BJ (cell line): ENCODE data around the gene CCDC32. TPM values are rescaled to one million over a fixed set of nuclear protein-coding genes. Genes with fewer than 3 reads are reported as not detected.

ENCODE experiments used
- CTCF ChIA-PET: fragments of 350-600 bp; formaldehyde crosslinking; extraction: SDS; loops from one replicate; lab custom pipeline; 2021; ENCODE audit warnings: antibody characterized with exemption, inconsistent platforms; lab: Yijun Ruan, JAX
- POLR2A ChIA-PET: fragments of 300-600 bp; sonication (Branson Sonifier 250); formaldehyde crosslinking; extraction: SDS; loops from one replicate; lab custom pipeline; 2021; ENCODE audit warnings: antibody characterized with exemption; lab: Charles Lee
- DNase-seq: peaks from one replicate; pipeline ENCODE4 v3.0.0-alpha.2; 2011; ENCODE audit warnings: low read depth
- H3K27me3 ChIP-seq: 2 replicates; pipeline ENCODE4 v1.6.0; 2011; ENCODE audit warnings: low read length; ENCODE audit not compliant: control insufficient read depth, insufficient read depth
- H3K36me3 ChIP-seq: 2 replicates; pipeline ENCODE4 v1.5.1; 2011; ENCODE audit warnings: low read length; ENCODE audit not compliant: control insufficient read depth, insufficient read depth
- H3K4me3 ChIP-seq: 2 replicates; pipeline ENCODE4 v1.5.1; 2011; ENCODE audit warnings: low read depth, mild to moderate bottlenecking, control low read depth, low read length
- CTCF ChIP-seq: IDR thresholded peaks from 2 replicates; pipeline ENCODE4 v1.5.1; 2011; ENCODE audit warnings: low read depth, mild to moderate bottlenecking, control low read depth, inconsistent platforms, low read length, moderate library complexity; ENCODE audit not compliant: insufficient read depth
- polyA plus RNA-seq: library from polyadenylated mRNA; depleted of rRNA; stranded (reverse); fragments of >200 nt; gene quantifications from 2 replicates; pipeline ENCODE4 v1.2.3, GENCODE V29; 2011

Gene CCDC32
- polyA plus RNA-seq, 1 experiment, result 14.1 TPM

GRCh38 chr15:40598126-40598525 lies 33.3 kb upstream of the CCDC32 start:
- CTCF ChIA-PET, result no interaction called here
- Histone ChIP-seq H3K4me3 (no peak overlapping the region), H3K36me3 (no peaks in the 10 kb centered on the region), H3K27me3 (no peaks in the 10 kb centered on the region)
- TF ChIP-seq CTCF, result no peak
- POLR2A ChIA-PET, result no interaction called here
- DNase-seq, result no peak

GRCh38 chr15:40597024-40597423 lies 32.2 kb upstream of the CCDC32 start:
- POLR2A ChIA-PET, result no interaction called here
- H3K27me3 ChIP-seq, result no peaks in the 10 kb centered on the region
- no peak for TF ChIP-seq CTCF
- H3K36me3 ChIP-seq, result no peaks in the 10 kb centered on the region
- H3K4me3 ChIP-seq, result no peak overlapping the region
- CTCF ChIA-PET, result no interaction called here
- DNase-seq, result no peak

DNA sequence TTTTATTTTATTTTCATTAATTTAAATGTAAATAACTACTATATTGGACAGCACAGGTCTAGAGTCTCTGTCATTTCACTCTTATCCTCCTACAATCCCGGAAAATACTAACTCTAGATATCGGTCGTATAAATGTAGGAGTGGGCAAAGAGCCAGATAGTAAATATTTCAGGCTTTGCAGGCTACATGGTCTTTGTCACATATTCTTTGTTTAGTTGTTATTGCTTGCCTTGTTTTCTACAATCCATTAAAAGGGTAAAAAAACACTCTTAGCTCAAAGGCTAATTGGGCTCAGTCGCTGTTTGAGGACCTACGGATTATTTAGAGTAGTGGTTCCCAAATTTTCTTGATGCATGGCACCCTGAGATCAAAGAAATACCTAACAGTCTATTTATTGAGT lies 30.9 kb upstream of the CCDC32 start:
- H3K36me3 ChIP-seq, result no peaks in the 10 kb centered on the region
- ChIA-PET POLR2A (no interaction called here), CTCF (no interaction called here)
- no peak for TF ChIP-seq CTCF
- no peak overlapping the region for H3K4me3 ChIP-seq
- no peak for DNase-seq
- no peaks in the 10 kb centered on the region for H3K27me3 ChIP-seq

DNA sequence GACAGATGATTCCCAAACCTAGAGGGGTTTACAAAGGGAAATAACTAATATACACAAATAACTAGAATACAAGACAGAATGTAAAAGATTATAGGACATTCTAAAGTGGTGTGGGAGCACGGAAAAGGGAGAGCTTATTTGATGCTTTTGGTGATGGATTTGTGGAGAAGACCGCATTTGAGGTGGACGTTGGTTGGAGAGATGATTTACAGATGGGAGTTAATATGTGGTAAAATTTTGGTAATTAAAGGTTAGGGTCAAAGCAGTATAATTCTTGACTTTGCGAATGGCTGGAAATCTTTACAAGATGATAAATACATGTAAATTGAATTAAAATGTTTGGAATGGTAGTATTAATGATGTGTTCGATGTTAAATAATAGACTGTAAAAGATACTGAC lies 30.4 kb upstream of the CCDC32 start:
- H3K27me3 ChIP-seq, result no peaks in the 10 kb centered on the region
- CTCF ChIA-PET, result no interaction called here
- DNase-seq, result no peak
- POLR2A ChIA-PET, result no interaction called here
- no peak for TF ChIP-seq CTCF
- no peaks in the 10 kb centered on the region for H3K36me3 ChIP-seq
- H3K4me3 ChIP-seq, result peak overlapping the region; percentile 91

GRCh38 chr15:40594429-40594836 lies 29.6 kb upstream of the CCDC32 start:
- Histone ChIP-seq H3K4me3 (peak overlapping the region; percentile 91), H3K36me3 (no peaks in the 10 kb centered on the region), H3K27me3 (no peaks in the 10 kb centered on the region)
- POLR2A ChIA-PET, result no interaction called here
- CTCF ChIA-PET, result no interaction called here
- TF ChIP-seq CTCF, result peak; percentile 32; the same call in 1 of the 2 replicates
- peak; percentile 6 for DNase-seq
